Measurements from ENCODE around the gene GADD45GIP1. TPM values are rescaled to one million over a fixed set of nuclear protein-coding genes. Genes with fewer than 3 reads are reported as not detected.

Gene GADD45GIP1
- total and polyA plus RNA-seq, 2 donors (not counting 1 experiment from before 2014, with no cell fraction given) = 19.5 to 19.7 TPM

DNA sequence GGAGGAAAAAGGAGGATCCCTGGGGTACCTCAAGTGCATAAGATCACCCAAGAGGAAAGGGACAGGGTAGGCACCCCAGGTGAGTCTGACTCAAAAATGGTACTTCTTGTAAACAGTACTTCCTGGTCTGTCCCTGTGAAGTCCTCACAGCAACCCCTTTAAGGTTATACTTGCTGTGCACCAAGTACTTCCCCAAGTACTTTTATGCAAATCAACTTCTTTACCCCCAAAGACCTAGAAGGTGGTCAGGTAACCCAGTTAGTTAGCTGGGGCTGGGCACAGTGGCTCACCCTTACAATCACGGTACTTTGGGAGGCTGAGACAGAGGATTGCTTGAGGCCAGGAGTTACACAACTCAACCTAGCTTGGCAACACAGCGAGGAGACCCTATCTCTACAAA, 16.1 kb downstream of the GADD45GIP1 start:
- no peaks in the 10 kb centered on the region for H3K27me3 ChIP-seq (ENCODE audit: control insufficient read depth, insufficient read depth, low read length)
- no peak overlapping the region for H2AFZ ChIP-seq (ENCODE audit: low read length)
- TF ChIP-seq, protein P1, sequence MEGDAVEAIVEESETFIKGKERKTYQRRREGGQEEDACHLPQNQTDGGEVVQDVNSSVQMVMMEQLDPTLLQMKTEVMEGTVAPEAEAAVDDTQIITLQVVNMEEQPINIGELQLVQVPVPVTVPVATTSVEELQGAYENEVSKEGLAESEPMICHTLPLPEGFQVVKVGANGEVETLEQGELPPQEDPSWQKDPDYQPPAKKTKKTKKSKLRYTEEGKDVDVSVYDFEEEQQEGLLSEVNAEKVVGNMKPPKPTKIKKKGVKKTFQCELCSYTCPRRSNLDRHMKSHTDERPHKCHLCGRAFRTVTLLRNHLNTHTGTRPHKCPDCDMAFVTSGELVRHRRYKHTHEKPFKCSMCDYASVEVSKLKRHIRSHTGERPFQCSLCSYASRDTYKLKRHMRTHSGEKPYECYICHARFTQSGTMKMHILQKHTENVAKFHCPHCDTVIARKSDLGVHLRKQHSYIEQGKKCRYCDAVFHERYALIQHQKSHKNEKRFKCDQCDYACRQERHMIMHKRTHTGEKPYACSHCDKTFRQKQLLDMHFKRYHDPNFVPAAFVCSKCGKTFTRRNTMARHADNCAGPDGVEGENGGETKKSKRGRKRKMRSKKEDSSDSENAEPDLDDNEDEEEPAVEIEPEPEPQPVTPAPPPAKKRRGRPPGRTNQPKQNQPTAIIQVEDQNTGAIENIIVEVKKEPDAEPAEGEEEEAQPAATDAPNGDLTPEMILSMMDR (conservative IDR thresholded peaks at IDR 0.05 in 1 of 2, IDR thresholded peaks at IDR 0.05 in 1 of 2; ENCODE audit: low read depth in 1 of 2, low read length in 2 of 2) = no peak
- TF ChIP-seq EZH2 (IDR thresholded peaks at IDR 0.05; ENCODE audit: low read length, missing control alignments) = no peak
- peak overlapping the region; percentile 89 for H3K4me2 ChIP-seq (ENCODE audit: extremely low read depth, insufficient read depth, low read length)
- DNase-seq (ENCODE audit: low read depth in 2 of 2) = no peak
- H3K9ac ChIP-seq (ENCODE audit: insufficient read depth, low read length) = no peak overlapping the region
- peak overlapping the region; percentile 29 for H3K27ac ChIP-seq (ENCODE audit: insufficient read depth, low read length)
- peak overlapping the region in 3 of 4 experiments; percentile 94 to 99 (median 98) for H3K4me3 ChIP-seq (replicated peaks in 1 of 4; ENCODE audit: control extremely low read depth in 1 of 4, insufficient read depth in 1 of 4, low read depth in 3 of 4, low read length in 4 of 4)
- peaks cover 46% of the 10 kb centered on the region for H3K79me2 ChIP-seq (ENCODE audit: control insufficient read depth, insufficient read depth, low read length)
- peaks cover 2% of the 10 kb centered on the region for H4K20me1 ChIP-seq (ENCODE audit: control insufficient read depth, extremely low read depth, insufficient read depth, low read length)
- H3K4me1 ChIP-seq (ENCODE audit: control insufficient read depth, extremely low read depth, insufficient read depth, low read length) = peaks cover 22% of the 10 kb centered on the region
- H3K9me3 ChIP-seq (ENCODE audit: control insufficient read depth, insufficient read depth, low read depth, low read length) = no peaks in the 10 kb centered on the region
- peaks cover 32% of the 10 kb centered on the region for H3K36me3 ChIP-seq (ENCODE audit: control insufficient read depth, insufficient read depth, low read length)

DNA sequence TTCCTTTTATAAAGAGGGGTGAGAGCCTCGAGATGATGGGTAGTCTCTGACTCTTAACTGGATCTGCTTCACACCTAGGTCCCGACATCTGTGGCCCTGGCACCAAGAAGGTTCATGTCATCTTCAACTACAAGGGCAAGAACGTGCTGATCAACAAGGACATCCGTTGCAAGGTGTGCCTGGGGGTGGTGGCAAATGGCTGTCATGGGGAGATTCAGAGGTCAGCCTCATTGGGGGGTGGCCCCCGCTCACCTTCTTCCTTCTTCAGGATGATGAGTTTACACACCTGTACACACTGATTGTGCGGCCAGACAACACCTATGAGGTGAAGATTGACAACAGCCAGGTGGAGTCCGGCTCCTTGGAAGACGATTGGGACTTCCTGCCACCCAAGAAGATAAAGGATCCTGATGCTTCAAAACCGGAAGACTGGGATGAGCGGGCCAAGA, 17.0 kb downstream of the GADD45GIP1 start:
- peak overlapping the region; percentile 33 for H3K9ac ChIP-seq (ENCODE audit: insufficient read depth, low read length)
- H3K79me2 ChIP-seq (ENCODE audit: control insufficient read depth, insufficient read depth, low read length) = peaks cover 46% of the 10 kb centered on the region
- DNase-seq (ENCODE audit: low read depth in 2 of 2) = no peak
- peaks cover 32% of the 10 kb centered on the region for H3K36me3 ChIP-seq (ENCODE audit: control insufficient read depth, insufficient read depth, low read length)
- peak overlapping the region; percentile 29 for H3K27ac ChIP-seq (ENCODE audit: insufficient read depth, low read length)
- H4K20me1 ChIP-seq (ENCODE audit: control insufficient read depth, extremely low read depth, insufficient read depth, low read length) = peaks cover 2% of the 10 kb centered on the region
- H3K4me1 ChIP-seq (ENCODE audit: control insufficient read depth, extremely low read depth, insufficient read depth, low read length) = peaks cover 22% of the 10 kb centered on the region
- TF ChIP-seq, protein P1 (conservative IDR thresholded peaks at IDR 0.05 in 1 of 2, IDR thresholded peaks at IDR 0.05 in 1 of 2; ENCODE audit: low read depth in 1 of 2, low read length in 2 of 2) = no peak
- TF ChIP-seq EZH2 (IDR thresholded peaks at IDR 0.05; ENCODE audit: low read length, missing control alignments) = no peak
- H3K4me3 ChIP-seq (replicated peaks in 1 of 4; ENCODE audit: control extremely low read depth in 1 of 4, insufficient read depth in 1 of 4, low read depth in 3 of 4, low read length in 4 of 4) = peak overlapping the region; percentile 94 to 99 (median 98)
- H3K4me2 ChIP-seq (ENCODE audit: extremely low read depth, insufficient read depth, low read length) = peak overlapping the region; percentile 89
- no peak overlapping the region for H2AFZ ChIP-seq (ENCODE audit: low read length)
- no peaks in the 10 kb centered on the region for H3K27me3 ChIP-seq (ENCODE audit: control insufficient read depth, insufficient read depth, low read length)
- H3K9me3 ChIP-seq (ENCODE audit: control insufficient read depth, insufficient read depth, low read depth, low read length) = no peaks in the 10 kb centered on the region

DNA sequence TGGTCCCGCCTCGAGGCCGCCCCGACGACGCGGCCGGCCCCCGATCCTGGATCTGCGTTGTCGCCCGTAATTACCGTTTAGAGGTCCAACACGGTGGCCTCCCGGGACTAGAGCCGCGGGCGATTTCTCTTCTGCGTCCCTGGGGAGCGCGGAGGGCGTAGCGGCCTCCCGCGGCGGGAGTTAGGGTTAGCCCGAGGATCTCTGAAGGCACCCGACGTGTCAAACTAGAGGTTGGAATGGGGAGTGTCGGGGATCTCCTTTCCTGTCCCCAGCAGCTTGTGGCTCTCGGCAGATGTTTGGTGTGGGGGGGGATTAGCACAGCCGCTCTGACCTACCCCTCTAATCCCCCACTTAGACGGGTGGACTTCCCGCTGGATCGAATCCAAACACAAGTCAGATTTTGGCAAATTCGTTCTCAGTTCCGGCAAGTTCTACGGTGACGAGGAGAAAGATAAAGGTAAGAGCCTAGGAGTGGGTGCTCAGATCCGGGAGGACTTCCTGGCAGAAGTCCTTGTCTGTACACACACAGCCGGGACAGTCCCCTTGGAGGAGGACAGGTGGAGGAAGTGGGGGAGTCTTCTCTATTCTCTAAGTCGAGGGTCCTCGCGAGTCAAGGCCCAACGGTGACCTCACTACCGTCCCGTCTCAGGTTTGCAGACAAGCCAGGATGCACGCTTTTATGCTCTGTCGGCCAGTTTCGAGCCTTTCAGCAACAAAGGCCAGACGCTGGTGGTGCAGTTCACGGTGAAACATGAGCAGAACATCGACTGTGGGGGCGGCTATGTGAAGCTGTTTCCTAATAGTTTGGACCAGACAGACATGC, 18.0 kb downstream of the GADD45GIP1 start:
- H2AFZ ChIP-seq (ENCODE audit: low read length) = no peak overlapping the region
- DNase-seq (ENCODE audit: low read depth in 2 of 2) = peak; percentile 43 to 57
- H3K9me3 ChIP-seq (ENCODE audit: control insufficient read depth, insufficient read depth, low read depth, low read length) = no peaks in the 10 kb centered on the region
- H3K36me3 ChIP-seq (ENCODE audit: control insufficient read depth, insufficient read depth, low read length) = peaks cover 28% of the 10 kb centered on the region
- peak overlapping the region; percentile 94 to 99 (median 98) for H3K4me3 ChIP-seq (replicated peaks in 1 of 4; ENCODE audit: control extremely low read depth in 1 of 4, insufficient read depth in 1 of 4, low read depth in 3 of 4, low read length in 4 of 4)
- H3K4me2 ChIP-seq (ENCODE audit: extremely low read depth, insufficient read depth, low read length) = peak overlapping the region; percentile 89
- no peaks in the 10 kb centered on the region for H3K27me3 ChIP-seq (ENCODE audit: control insufficient read depth, insufficient read depth, low read length)
- peak overlapping the region; percentile 99 for H3K9ac ChIP-seq (ENCODE audit: insufficient read depth, low read length)
- no peak for TF ChIP-seq EZH2 (IDR thresholded peaks at IDR 0.05; ENCODE audit: low read length, missing control alignments)
- TF ChIP-seq, protein P1 (conservative IDR thresholded peaks at IDR 0.05 in 1 of 2, IDR thresholded peaks at IDR 0.05 in 1 of 2; ENCODE audit: low read depth in 1 of 2, low read length in 2 of 2) = peak in 1 of 2 donors; percentile 24
- peaks cover 2% of the 10 kb centered on the region for H4K20me1 ChIP-seq (ENCODE audit: control insufficient read depth, extremely low read depth, insufficient read depth, low read length)
- H3K4me1 ChIP-seq (ENCODE audit: control insufficient read depth, extremely low read depth, insufficient read depth, low read length) = peaks cover 22% of the 10 kb centered on the region
- H3K79me2 ChIP-seq (ENCODE audit: control insufficient read depth, insufficient read depth, low read length) = peaks cover 46% of the 10 kb centered on the region
- H3K27ac ChIP-seq (ENCODE audit: insufficient read depth, low read length) = peak overlapping the region; percentile 95
